ENCODE measurements around the gene NEMP2. TPM values are rescaled to one million over a fixed set of nuclear protein-coding genes. Genes with fewer than 3 reads are reported as not detected.

NEMP2 gene
- total RNA-seq, 1 experiment from 2014 or later = 12.0 TPM

DNA sequence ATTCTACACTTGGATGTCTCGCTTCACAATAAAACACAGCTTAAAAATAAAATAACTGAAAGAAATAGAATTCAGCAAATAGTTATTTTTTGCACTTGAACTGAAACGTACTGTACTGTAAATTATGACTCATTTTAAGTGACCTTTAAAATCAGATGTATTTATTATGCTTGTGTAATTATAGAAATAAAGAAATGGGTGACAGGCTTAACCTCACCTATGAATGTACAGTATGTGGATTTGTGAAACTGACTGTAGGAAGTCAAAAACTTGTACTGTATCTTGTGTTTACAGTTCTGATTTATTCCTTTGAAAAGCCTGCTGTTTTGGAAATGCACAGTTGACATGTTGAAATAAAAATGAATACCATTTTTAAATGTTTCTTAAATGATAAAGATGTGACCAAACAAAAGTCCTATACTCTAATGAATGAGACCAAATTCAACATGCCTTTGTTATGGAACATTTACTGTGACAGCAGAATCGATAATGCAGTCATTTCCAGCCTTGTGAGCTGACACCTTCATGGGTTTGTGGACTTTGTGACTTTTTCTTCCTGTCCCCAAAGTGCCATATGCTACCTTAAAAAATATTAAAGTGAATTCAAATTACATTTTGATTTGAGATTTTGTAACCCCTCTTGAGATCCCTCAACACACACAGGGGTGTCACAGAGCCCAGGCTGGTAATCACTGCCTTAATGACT lies 32.7 kb downstream of the NEMP2 start:
- Histone ChIP-seq H3K4me3 (ENCODE audit: low read depth in 2 of 2, low read length in 2 of 2) (no peak overlapping the region), H3K27ac (ENCODE audit: low read length) (no peak overlapping the region), H3K9me3 (ENCODE audit: control insufficient read depth, insufficient read depth, low read depth, low read length) (no peaks in the 10 kb centered on the region), H3K36me3 (ENCODE audit: control insufficient read depth, insufficient read depth, low read length) (no peaks in the 10 kb centered on the region), H3K4me1 (ENCODE audit: control insufficient read depth, insufficient read depth, low read length) (no peaks in the 10 kb centered on the region), H3K27me3 (ENCODE audit: control insufficient read depth, insufficient read depth, low read length) (no peaks in the 10 kb centered on the region)
- DNase-seq (ENCODE audit: low read depth, low spot score) = no peak
- no peak for TF ChIP-seq TCF7L2 (IDR thresholded peaks at IDR 0.05; ENCODE audit: low read depth, low read length)
- TF ChIP-seq SIN3A (IDR thresholded peaks at IDR 0.05; ENCODE audit: borderline replicate concordance, insufficient read depth, low read depth, low read length) = no peak
- no peak for TF ChIP-seq POLR2AphosphoS5 (IDR thresholded peaks at IDR 0.05; ENCODE audit: low read depth, low read length)
- no peak for TF ChIP-seq REST (IDR thresholded peaks at IDR 0.05; ENCODE audit: insufficient read depth in 1 of 2, low read depth in 2 of 2, low read length in 1 of 2)
- no peak for ATAC-seq
- intact Hi-C loops (cut with micrococcal nuclease; ENCODE audit: unreplicated experiment) = loop anchor here (10.0 kb wide), 1 partner anchor 407 kb away; no protein-coding TSS in a partner anchor
- CTCF ChIA-PET = no interaction called here
- no TSS peak for BruUV-seq (replicated peaks)
- in situ Hi-C loops (cut with HindIII; ENCODE audit: low pct_unique_long_range_greater_than_20kb, low sequenced_read_pairs) = no loop called here
- POLR2A ChIA-PET = no interaction called here

GRCh38 chr2:190501231-190501630 lies 33.3 kb downstream of the NEMP2 start:
- DNase-seq (ENCODE audit: low read depth, low spot score) (no peak), ATAC-seq (no peak)
- intact Hi-C loops (cut with micrococcal nuclease; ENCODE audit: unreplicated experiment) (loop anchor here (10.0 kb wide), 1 partner anchor 406 kb away; no protein-coding TSS in a partner anchor), in situ Hi-C loops (cut with HindIII; ENCODE audit: low pct_unique_long_range_greater_than_20kb, low sequenced_read_pairs) (no loop called here)
- TSS peak; percentile 76 for BruUV-seq (replicated peaks)
- ChIA-PET POLR2A (no interaction called here), CTCF (no interaction called here)
- no peak overlapping the region for H3K27ac ChIP-seq (ENCODE audit: low read length)
- H3K27me3 ChIP-seq (ENCODE audit: control insufficient read depth, insufficient read depth, low read length) = no peaks in the 10 kb centered on the region
- TF ChIP-seq SIN3A (IDR thresholded peaks at IDR 0.05; ENCODE audit: borderline replicate concordance, insufficient read depth, low read depth, low read length) (no peak), POLR2AphosphoS5 (IDR thresholded peaks at IDR 0.05; ENCODE audit: low read depth, low read length) (no peak), CTCF (IDR thresholded peaks at IDR 0.05) (no peak), TCF7L2 (IDR thresholded peaks at IDR 0.05; ENCODE audit: low read depth, low read length) (no peak), REST (IDR thresholded peaks at IDR 0.05; ENCODE audit: insufficient read depth in 1 of 2, low read depth in 2 of 2, low read length in 1 of 2) (no peak)
- H3K4me3 ChIP-seq (ENCODE audit: low read depth in 2 of 2, low read length in 2 of 2) = no peak overlapping the region
- H3K4me1 ChIP-seq (ENCODE audit: control insufficient read depth, insufficient read depth, low read length) = no peaks in the 10 kb centered on the region
- H3K36me3 ChIP-seq (ENCODE audit: control insufficient read depth, insufficient read depth, low read length) = no peaks in the 10 kb centered on the region
- H3K9me3 ChIP-seq (ENCODE audit: control insufficient read depth, insufficient read depth, low read depth, low read length) = no peaks in the 10 kb centered on the region

Data from Panc1 (cell line).